Activated B cell treated with CpG ODN at 0.5 μM for 24 hours (primary cell): ENCODE measurements around the gene LARP4B. TPM values are rescaled to one million over a fixed set of nuclear protein-coding genes. Genes with fewer than 3 reads are reported as not detected.

Experiments used
- ATAC-seq: fragments of 200-7000 bp; cut with Tn5 transposase; one replicate; pipeline ENCODE4 v1.10.0; 2021; ENCODE audit warnings: low read depth, mild to moderate bottlenecking, moderate library complexity
- CTCF ChIA-PET: fragments of 350-600 bp; sonication (Branson Sonifier 250); formaldehyde crosslinking; loops from one replicate; lab custom pipeline; 2021; ENCODE audit warnings: antibody characterized with exemption; lab: Charles Lee
- POLR2A ChIA-PET: fragments of 350-600 bp; sonication (Branson Sonifier 250); formaldehyde crosslinking; loops from one replicate; lab custom pipeline; 2021; ENCODE audit warnings: antibody characterized with exemption; lab: Charles Lee
- DNase-seq: peaks from one replicate; pipeline ENCODE4 v3.0.0; 2022
- H3K27ac Mint-ChIP-seq: one replicate; pipeline ENCODE4 v1.8.0; 2020; ENCODE audit warnings: mixed read lengths
- H3K27me3 Mint-ChIP-seq: one replicate; pipeline ENCODE4 v1.8.0; 2021; ENCODE audit warnings: mixed read lengths
- H3K36me3 Mint-ChIP-seq: one replicate; pipeline ENCODE4 v1.8.0; 2021; ENCODE audit warnings: low read depth, mixed read lengths
- H3K4me1 Mint-ChIP-seq: one replicate; pipeline ENCODE4 v1.8.0; 2021; ENCODE audit warnings: mixed read lengths
- H3K4me3 Mint-ChIP-seq: one replicate; pipeline ENCODE4 v1.8.0; 2020; ENCODE audit warnings: mild to moderate bottlenecking, mixed read lengths
- H3K9me3 Mint-ChIP-seq: one replicate; pipeline ENCODE4 v1.8.0; 2020; ENCODE audit warnings: mixed read lengths
- CTCF ChIP-seq: fragments of 200-600 bp; IDR thresholded peaks from one replicate; pipeline ENCODE4 v1.8.0; 2022; ENCODE audit warnings: antibody characterized with exemption, mild to moderate bottlenecking
- intact Hi-C: fragments of 100-400 bp; cut with micrococcal nuclease; formaldehyde crosslinking; loops from one replicate; pipeline ENCODE4 v1.15.1; 2024
- total RNA-seq: library from RNA; stranded (reverse); gene quantifications from 2 replicates; pipeline ENCODE4 v1.2.3, GENCODE V29; 2022

The LARP4B gene
- total RNA-seq, result 98.2 and 103 TPM in 2 replicates

- DNase-seq (peak; percentile 99), ATAC-seq (peak; percentile 96)
- POLR2A ChIA-PET, result interaction anchor here (0.8 to 4.2 kb wide), 10 partner anchors 12 to 126 kb away, joined by 3 to 45 read pairs (median 6); partner anchors contain the start of genes GTPBP4, IDI1 and WDR37
- CTCF ChIA-PET, result interaction anchor here (0.7 kb wide), 1 partner anchor 113 kb away, joined by 3 read pairs; no protein-coding TSS in a partner anchor
- Mint-ChIP-seq H3K4me3 (peak within 1 kb of the TSS; percentile 89), H3K4me1 (peaks cover 48% of the 10 kb centered on the region), H3K27ac (peak within 1 kb of the TSS; percentile 87), H3K9me3 (no peaks in the 10 kb centered on the region), H3K27me3 (peaks cover 5% of the 10 kb centered on the region), H3K36me3 (peaks cover 12% of the 10 kb centered on the region)
- TF ChIP-seq CTCF, result no peak
- intact Hi-C loops, result loop anchor here (1.0 to 2.0 kb wide), 5 partner anchors 57 to 797 kb away; partner anchors contain the start of genes GTPBP4, IDI1, WDR37 and ZMYND11
Observed at GRCh38 chr10:931326-932318, at the start of gene LARP4B. TSS of gene LARP4B (minus strand) at chr10:931705. CDS start at chr10:885721, 45,984 bp downstream.

GRCh38 chr10:980468-981093, 49.1 kb upstream of the LARP4B start:
- peaks cover 3% of the 10 kb centered on the region for H3K36me3 Mint-ChIP-seq
- DNase-seq (no peak), ATAC-seq (no peak)
- intact Hi-C loops, result no loop called here
- CTCF ChIA-PET, result no interaction called here
- H3K27me3 Mint-ChIP-seq, result no peaks in the 10 kb centered on the region
- POLR2A ChIA-PET, result interaction anchor here (0.8 kb wide), 1 partner anchor 362 kb away, joined by 3 read pairs; no protein-coding TSS in a partner anchor
- no peak overlapping the region for H3K4me3 Mint-ChIP-seq
- H3K27ac Mint-ChIP-seq, result no peak overlapping the region
- H3K4me1 Mint-ChIP-seq, result no peaks in the 10 kb centered on the region
- TF ChIP-seq CTCF, result no peak
- peaks cover 19% of the 10 kb centered on the region for H3K9me3 Mint-ChIP-seq

- DNase-seq, result no peak
- ChIA-PET POLR2A (no interaction called here), CTCF (no interaction called here)
- intact Hi-C loops, result no loop called here
- no peak for ATAC-seq
- Mint-ChIP-seq H3K4me1 (no peaks in the 10 kb centered on the region), H3K27me3 (no peaks in the 10 kb centered on the region), H3K36me3 (peaks cover 3% of the 10 kb centered on the region), H3K27ac (no peak overlapping the region), H3K4me3 (no peak overlapping the region), H3K9me3 (peaks cover 19% of the 10 kb centered on the region)
- TF ChIP-seq CTCF, result no peak
Observed at GRCh38 chr10:978826-979421, 47.4 kb upstream of the LARP4B start.

GRCh38 chr10:976316-976715, 44.8 kb upstream of the LARP4B start:
- intact Hi-C loops, result no loop called here
- Mint-ChIP-seq H3K36me3 (peaks cover 3% of the 10 kb centered on the region), H3K9me3 (peaks cover 19% of the 10 kb centered on the region), H3K27me3 (no peaks in the 10 kb centered on the region), H3K4me3 (no peak overlapping the region), H3K27ac (no peak overlapping the region), H3K4me1 (no peaks in the 10 kb centered on the region)
- no peak for ATAC-seq
- CTCF ChIA-PET, result no interaction called here
- DNase-seq, result no peak
- no peak for TF ChIP-seq CTCF
- POLR2A ChIA-PET, result no interaction called here

GRCh38 chr10:974785-975074, 43.2 kb upstream of the LARP4B start:
- Mint-ChIP-seq H3K27ac (no peak overlapping the region), H3K36me3 (peaks cover 3% of the 10 kb centered on the region), H3K27me3 (peaks cover 4% of the 10 kb centered on the region), H3K4me1 (no peaks in the 10 kb centered on the region), H3K9me3 (peaks cover 13% of the 10 kb centered on the region), H3K4me3 (no peak overlapping the region)
- no peak for DNase-seq
- POLR2A ChIA-PET, result no interaction called here
- no peak for ATAC-seq
- no peak for TF ChIP-seq CTCF
- CTCF ChIA-PET, result no interaction called here
- intact Hi-C loops, result no loop called here
